ENCODE measurements around the gene CD84. TPM values are rescaled to one million over a fixed set of nuclear protein-coding genes. Genes with fewer than 3 reads are reported as not detected.
"Not testable (repeated sequence)": the region's sequence is repeated elsewhere in the genome, so short reads cannot be mapped to it uniquely, and the experiment has no call there.

Gene CD84
- polyA plus RNA-seq, 3 donors: 0.98 to 1.9 (median 1.2) TPM

GRCh38 chr1:160610569-160611242 is 31.4 kb upstream of the CD84 start:
- no peak for DNase-seq (ENCODE audit: low read depth in 3 of 3, low spot score in 2 of 3)

GRCh38 chr1:160608941-160609340 is 29.6 kb upstream of the CD84 start:
- no peak for DNase-seq (ENCODE audit: low read depth in 3 of 3, low spot score in 2 of 3)

GRCh38 chr1:160608514-160608913 is 29.2 kb upstream of the CD84 start:
- DNase-seq (ENCODE audit: low read depth in 3 of 3, low spot score in 2 of 3): no peak

- DNase-seq (ENCODE audit: low read depth in 3 of 3, low spot score in 2 of 3): no peak
Measured at GRCh38 chr1:160608057-160608456, 28.8 kb upstream of the CD84 start.

GRCh38 chr1:160607672-160608032 is 28.4 kb upstream of the CD84 start:
- DNase-seq (ENCODE audit: low read depth in 3 of 3, low spot score in 2 of 3): no peak

DNA sequence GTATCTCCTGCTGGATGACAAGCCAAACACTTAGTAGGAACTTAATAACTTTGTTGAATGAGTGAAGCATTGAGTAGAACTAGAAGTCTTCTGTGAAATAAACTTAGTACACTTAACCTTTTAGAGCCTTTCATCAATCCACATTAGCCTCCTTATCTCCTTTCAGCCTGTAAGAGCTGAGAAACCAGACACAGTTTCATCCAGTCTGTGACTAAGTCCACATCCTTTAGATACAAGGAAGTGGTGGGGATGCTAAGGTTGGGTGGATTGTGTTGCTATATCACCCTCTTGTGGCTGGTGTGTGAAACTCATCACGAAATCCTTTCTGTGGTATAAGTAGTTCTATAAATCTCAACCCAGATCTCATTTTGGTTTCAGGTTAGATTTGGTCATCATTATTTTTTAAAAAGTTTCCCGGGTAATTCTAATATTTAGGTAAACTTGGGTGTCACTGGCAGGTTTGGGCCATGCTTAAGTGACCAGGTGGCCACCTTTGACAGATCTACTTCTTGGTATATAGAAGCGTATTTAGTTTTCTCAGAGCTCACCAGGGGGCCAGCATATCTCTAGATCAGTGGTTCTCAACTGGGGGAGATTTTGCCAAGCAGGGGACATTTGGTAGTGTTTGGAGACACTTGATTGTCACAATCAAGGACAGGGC is 27.8 kb upstream of the CD84 start:
- no peak for DNase-seq (ENCODE audit: low read depth in 3 of 3, low spot score in 2 of 3)

DNA sequence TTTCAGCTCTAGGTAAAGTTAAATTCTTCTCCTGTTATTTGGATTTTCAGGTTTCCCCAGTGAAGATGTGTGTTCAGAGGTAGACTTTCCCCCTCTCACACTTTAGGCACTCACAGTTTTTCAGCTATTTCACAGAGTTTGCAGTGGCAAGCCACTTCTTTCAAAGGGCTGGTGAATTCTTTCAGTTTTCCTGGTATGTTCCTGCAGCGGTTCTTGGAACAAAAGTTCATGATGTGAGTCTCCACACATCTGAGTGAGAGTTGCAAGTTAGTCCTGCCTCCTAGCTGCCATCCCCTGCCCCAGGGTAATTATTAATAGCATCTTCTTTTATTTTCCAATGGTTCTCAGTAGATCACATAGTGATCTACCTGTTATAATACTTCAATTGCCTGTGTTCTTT is 27.3 kb upstream of the CD84 start:
- no peak for DNase-seq (ENCODE audit: low read depth in 3 of 3, low spot score in 2 of 3)

DNA sequence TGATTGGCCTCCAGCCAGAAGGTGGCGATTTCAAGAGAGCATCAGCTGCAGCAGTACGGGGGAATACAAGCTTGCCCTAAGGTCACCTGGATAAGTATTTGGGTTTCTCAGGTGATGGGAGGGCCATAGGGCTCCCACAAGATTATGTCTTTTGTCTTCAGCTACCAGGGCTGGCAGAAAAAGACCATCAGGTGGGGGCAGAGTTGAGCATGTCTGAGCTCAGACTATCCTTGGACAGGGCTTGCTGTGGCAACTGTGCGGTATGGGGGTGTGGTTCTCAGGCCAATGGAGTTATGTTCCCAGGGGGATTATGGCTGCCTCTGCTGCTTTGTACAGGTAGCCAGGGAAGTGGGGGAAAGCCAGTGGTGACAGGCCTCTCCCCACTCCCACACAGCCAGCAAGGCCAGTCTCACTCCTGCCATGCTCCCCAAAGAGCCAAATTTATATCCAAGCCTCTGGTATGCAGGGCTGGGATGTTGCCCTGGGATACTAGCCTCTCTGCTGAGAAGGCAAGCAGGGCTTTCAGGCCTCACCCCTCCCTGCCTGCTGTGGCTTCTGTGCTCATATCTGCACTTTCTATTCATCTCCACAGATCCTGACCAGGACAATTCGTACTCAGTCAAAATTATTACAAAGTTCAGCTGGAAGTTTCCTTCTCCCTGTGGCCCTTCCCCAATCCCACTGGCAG is 26.6 kb upstream of the CD84 start:
- DNase-seq (ENCODE audit: low read depth in 3 of 3, low spot score in 2 of 3): no peak

GRCh38 chr1:160605205-160605604 is 25.9 kb upstream of the CD84 start:
- no peak for DNase-seq (ENCODE audit: low read depth in 3 of 3, low spot score in 2 of 3)

- DNase-seq (ENCODE audit: low read depth in 3 of 3, low spot score in 2 of 3): no peak
Measured at GRCh38 chr1:160597705-160598104, 18.4 kb upstream of the CD84 start.

DNA sequence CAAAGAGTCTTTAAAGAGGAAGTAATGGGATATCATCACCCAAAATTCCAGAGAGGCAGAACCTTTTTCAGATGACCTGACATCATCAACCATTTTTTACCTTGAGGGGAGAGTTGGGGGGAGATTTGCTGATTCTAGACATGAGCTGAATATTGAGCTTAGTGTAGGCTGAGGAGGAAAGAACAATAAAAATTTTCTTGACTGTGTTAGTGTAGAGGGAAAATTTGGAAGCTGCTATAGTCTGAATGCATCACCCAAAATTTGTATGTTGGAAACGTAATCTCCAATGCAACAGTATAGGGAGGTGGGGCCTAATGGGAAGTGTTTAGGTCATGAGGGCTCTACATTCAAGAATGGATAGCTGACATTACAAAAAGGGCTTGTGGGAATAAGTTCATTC is 17.8 kb upstream of the CD84 start:
- DNase-seq (ENCODE audit: low read depth in 3 of 3, low spot score in 2 of 3): no peak

DNA sequence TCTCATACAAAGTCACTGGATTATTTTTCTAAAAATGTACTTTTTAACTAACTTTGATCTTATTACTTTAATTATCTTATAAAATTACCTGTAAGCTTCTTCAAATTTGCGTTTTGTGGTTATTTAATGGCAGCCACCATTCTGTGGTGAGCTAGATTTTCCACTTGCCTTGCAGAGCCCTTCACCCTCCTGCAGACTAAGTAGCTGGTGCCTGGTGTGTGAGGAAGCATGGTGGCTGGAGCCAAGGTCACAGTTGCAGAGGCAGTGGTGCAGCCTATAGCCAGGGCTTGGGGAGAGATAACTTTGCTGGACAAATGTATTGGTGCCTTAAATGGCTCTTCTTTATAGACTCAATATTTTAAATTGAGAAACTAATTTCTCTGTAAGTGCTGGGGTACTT is 11.2 kb upstream of the CD84 start:
- no peak for DNase-seq (ENCODE audit: low read depth in 3 of 3, low spot score in 2 of 3)

GRCh38 chr1:160588468-160588867 is 9.2 kb upstream of the CD84 start:
- DNase-seq (ENCODE audit: low read depth in 3 of 3, low spot score in 2 of 3): no peak

DNA sequence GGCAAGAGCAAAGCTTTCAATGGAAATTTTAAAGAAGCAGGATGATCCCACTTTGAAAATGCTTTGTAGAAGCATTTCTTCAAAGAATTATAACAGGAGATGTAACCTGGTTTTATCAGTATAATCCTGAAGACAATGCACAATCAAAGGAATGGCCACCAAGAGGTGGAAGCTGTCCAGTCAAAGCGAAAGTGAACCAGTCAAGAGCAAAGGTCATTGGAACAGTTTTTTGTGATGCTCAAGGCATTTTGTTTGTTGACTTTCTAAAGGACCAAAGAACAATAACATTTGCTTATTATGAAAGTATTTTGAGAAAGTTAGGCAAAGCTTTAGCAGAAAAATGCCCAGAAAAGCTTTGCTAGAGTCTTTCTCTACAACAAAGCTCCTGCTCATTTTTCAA is 5.5 kb upstream of the CD84 start:
- DNase-seq (ENCODE audit: low read depth in 3 of 3, low spot score in 2 of 3): no peak

DNA sequence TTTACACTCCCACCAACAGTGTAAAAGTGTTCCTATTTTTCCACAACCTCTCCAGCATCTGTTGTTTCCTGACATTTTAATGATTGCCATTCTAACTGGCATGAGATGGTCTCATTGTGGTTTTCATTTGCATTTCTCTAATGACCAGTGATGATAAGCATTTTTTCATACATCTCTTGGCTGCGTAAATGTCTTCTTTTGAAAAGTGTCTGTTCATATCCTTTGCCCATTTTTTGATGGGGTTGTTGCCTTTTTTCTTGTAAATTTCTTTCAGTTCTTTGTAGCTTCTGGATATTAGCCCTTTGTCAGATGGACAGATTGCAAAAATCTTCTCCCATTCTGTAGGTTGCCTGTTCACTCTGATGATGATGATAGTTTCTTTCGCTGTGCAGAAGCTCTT is 3.7 kb upstream of the CD84 start:
- DNase-seq (ENCODE audit: low read depth in 3 of 3, low spot score in 2 of 3): not testable (repeated sequence)

DNA sequence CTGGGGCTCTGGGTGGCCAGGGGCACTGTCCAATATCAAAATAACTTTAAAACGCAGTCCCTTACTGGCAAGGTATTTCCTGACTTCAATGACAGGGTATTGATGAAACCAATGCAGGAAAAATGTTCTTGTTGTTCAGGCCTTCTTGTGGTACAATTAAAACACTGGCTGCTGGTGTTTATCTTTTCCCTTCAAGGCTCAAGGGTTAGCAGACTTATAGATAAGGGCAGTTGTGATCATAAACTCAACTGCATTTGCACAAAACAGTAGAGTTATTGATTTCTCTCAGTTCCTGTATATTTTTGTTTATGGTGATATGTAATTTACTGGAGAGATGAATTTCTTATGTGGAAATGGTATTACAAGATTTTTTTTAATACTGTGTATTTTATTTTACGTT is 2.7 kb upstream of the CD84 start:
- no peak for DNase-seq (ENCODE audit: low read depth in 3 of 3, low spot score in 2 of 3)

DNA sequence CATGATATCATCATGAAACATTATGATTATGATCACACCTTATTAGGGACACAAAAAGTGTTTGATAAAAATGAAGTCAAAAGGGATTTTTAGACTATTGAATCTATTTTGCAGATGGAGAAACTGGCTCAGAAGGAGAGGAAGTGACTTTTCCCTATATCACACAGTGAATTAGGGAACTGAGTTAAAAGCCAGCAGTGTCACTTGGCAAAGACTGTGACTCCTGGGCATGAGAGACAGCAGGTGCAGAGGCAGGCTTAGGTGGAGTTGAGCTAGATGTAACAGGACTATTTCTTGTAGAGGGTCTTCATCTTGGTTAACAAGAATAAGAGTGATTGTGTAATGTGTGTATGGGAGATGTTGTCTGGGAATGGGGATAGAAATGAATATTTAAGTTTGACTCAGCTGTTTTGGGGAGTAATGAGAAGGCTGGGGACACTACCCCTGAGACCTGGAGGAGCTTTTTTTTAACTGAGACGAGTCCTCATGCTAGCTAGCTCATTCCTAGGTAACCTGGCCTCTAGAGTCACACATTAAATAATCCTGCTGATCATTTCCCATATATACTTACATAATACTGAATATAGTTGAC is 1.0 kb upstream of the CD84 start:
- DNase-seq (ENCODE audit: low read depth in 3 of 3, low spot score in 2 of 3): no peak

DNA sequence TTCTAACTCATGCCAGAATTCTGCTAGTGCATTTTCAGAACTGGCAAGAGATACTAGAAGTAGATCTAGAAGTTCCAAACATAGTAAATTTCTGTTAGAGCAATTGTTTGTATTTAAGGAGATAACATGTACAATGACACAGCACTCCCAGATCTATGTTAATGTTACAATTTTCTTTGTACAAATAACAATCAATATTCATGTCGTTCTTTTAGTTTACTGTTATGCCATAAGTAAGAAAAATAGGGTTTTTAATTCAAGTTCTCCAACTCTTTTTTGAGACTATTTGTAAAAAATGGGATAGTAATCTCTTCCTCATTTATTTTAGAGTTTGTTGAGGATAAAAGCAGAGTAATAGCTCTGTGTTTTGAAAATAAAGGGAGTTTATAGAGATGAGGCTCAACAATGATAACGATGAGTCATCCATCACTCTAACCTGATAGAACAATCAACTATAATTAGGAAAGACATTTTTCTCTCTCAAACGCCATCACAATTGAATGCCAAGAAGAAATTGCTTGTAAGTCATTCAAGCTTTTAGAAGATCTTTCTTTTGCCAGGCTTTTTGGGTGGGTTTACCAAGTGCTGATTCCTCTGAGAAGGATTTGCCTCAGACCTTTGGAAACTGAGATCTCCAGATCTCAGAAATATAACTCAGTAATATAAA is 638 bp downstream of the CD84 start:
- DNase-seq (ENCODE audit: low read depth in 3 of 3, low spot score in 2 of 3): no peak

- DNase-seq (ENCODE audit: low read depth in 3 of 3, low spot score in 2 of 3): no peak
Measured at GRCh38 chr1:160578175-160578524, 1.1 kb downstream of the CD84 start.

- DNase-seq (ENCODE audit: low read depth in 3 of 3, low spot score in 2 of 3): no peak
Measured at GRCh38 chr1:160577671-160578070, 1.6 kb downstream of the CD84 start.

- DNase-seq (ENCODE audit: low read depth in 3 of 3, low spot score in 2 of 3): no peak
Measured at GRCh38 chr1:160576884-160577283, 2.4 kb downstream of the CD84 start.

All from right renal cortex interstitium (tissue), 3 donors.